H9 (cell line): ENCODE data around the gene DHRS7B. TPM values are rescaled to one million over a fixed set of nuclear protein-coding genes. Genes with fewer than 3 reads are reported as not detected.

Source experiments
- DNase-seq: peaks from one replicate; pipeline ENCODE4 v3.0.0-alpha.2; 2017
- H2AFZ ChIP-seq: one replicate; pipeline ENCODE4 v1.6.1; 2013; ENCODE audit warnings: mild to moderate bottlenecking, low read length, control low read depth, moderate library complexity
- H2AK5ac ChIP-seq: 2 replicates; pipeline ENCODE4 v1.6.1; 2013; ENCODE audit warnings: low read length, control low read depth, mixed read lengths; ENCODE audit not compliant: insufficient read length
- H2BK120ac ChIP-seq: one replicate; pipeline ENCODE4 v1.6.1; 2013; ENCODE audit warnings: low read depth, mild to moderate bottlenecking, low read length, control low read depth, inconsistent platforms; ENCODE audit not compliant: poor library complexity, severe bottlenecking
- H2BK12ac ChIP-seq: 2 replicates; pipeline ENCODE4 v1.6.1; 2013; ENCODE audit warnings: low read length, control low read depth, mixed read lengths, low read depth; ENCODE audit not compliant: insufficient read length
- H2BK15ac ChIP-seq: 2 replicates; pipeline ENCODE4 v1.6.1; 2013; ENCODE audit warnings: low read depth, low read length, control low read depth
- H2BK20ac ChIP-seq: one replicate; pipeline ENCODE4 v1.6.1; 2013; ENCODE audit warnings: low read depth, mild to moderate bottlenecking, low read length, control low read depth, inconsistent platforms; ENCODE audit not compliant: poor library complexity, severe bottlenecking
- H2BK5ac ChIP-seq: 2 replicates; pipeline ENCODE4 v1.6.1; 2013; ENCODE audit warnings: low read length, control low read depth, mixed read lengths; ENCODE audit not compliant: insufficient read length
- H3K14ac ChIP-seq: 2 replicates; pipeline ENCODE4 v1.6.1; 2013; ENCODE audit warnings: low read length, control low read depth; ENCODE audit not compliant: insufficient read depth
- H3K18ac ChIP-seq: 2 replicates; pipeline ENCODE4 v1.6.1; 2013; ENCODE audit warnings: low read depth, mild to moderate bottlenecking, mixed read lengths, low read length, control low read depth; ENCODE audit not compliant: insufficient read length
- H3K23ac ChIP-seq: 2 replicates; pipeline ENCODE4 v1.6.1; 2013; ENCODE audit warnings: low read length, control low read depth, mixed read lengths, low read depth; ENCODE audit not compliant: insufficient read length
- H3K23me2 ChIP-seq: 2 replicates; pipeline ENCODE4 v1.6.1; 2013; ENCODE audit warnings: low read depth, mild to moderate bottlenecking, mixed read lengths, low read length, control low read depth; ENCODE audit not compliant: insufficient read length, poor library complexity, severe bottlenecking
- H3K27ac ChIP-seq: 2 replicates; pipeline ENCODE4 v1.5.1; 2013; ENCODE audit warnings: low read length, control low read depth, mixed read lengths, low read depth; ENCODE audit not compliant: insufficient read length
- H3K27me3 ChIP-seq: 2 replicates; pipeline ENCODE4 v1.6.1; 2013; ENCODE audit warnings: low read length, control low read depth, inconsistent platforms; ENCODE audit not compliant: insufficient read depth
- H3K4ac ChIP-seq: 2 replicates; pipeline ENCODE4 v1.6.1; 2013; ENCODE audit warnings: low read depth, mild to moderate bottlenecking, control low read depth, inconsistent platforms, low read length, moderate library complexity
- H3K4me1 ChIP-seq: 2 replicates; pipeline ENCODE4 v1.6.1; 2013; ENCODE audit warnings: low read length, control low read depth, inconsistent platforms; ENCODE audit not compliant: insufficient read depth
- H3K4me2 ChIP-seq: 2 replicates; pipeline ENCODE4 v1.6.1; 2013; ENCODE audit warnings: low read length, control low read depth, mixed read lengths; ENCODE audit not compliant: insufficient read length, insufficient read depth
- H3K56ac ChIP-seq: 2 replicates; pipeline ENCODE4 v1.6.1; 2013; ENCODE audit warnings: low read depth, mild to moderate bottlenecking, mixed read lengths, low read length, control low read depth; ENCODE audit not compliant: insufficient read length
- H3K79me1 ChIP-seq: 2 replicates; pipeline ENCODE4 v1.6.1; 2013; ENCODE audit warnings: low read depth, mild to moderate bottlenecking, moderate library complexity, low read length, control low read depth, inconsistent platforms; ENCODE audit not compliant: insufficient read depth, poor library complexity, severe bottlenecking
- H3K79me2 ChIP-seq: 2 replicates; pipeline ENCODE4 v1.6.1; 2013; ENCODE audit warnings: low read length, control low read depth, inconsistent platforms; ENCODE audit not compliant: insufficient read depth
- H3K9ac ChIP-seq: 2 replicates; pipeline ENCODE4 v1.6.1; 2013; ENCODE audit warnings: low read length, control low read depth, mixed read lengths; ENCODE audit not compliant: insufficient read length; ENCODE audit errors: extremely low read depth
- H3K9me3 ChIP-seq: one replicate; pipeline ENCODE4 v1.6.1; 2013; ENCODE audit warnings: low read depth, low read length, inconsistent platforms; ENCODE audit not compliant: control insufficient read depth
- H3T11ph ChIP-seq: one replicate; pipeline ENCODE4 v1.6.1; 2013; ENCODE audit warnings: mild to moderate bottlenecking, low read length, control low read depth, inconsistent platforms
- H4K20me1 ChIP-seq: one replicate; pipeline ENCODE4 v1.6.1; 2013; ENCODE audit not compliant: control insufficient read depth, insufficient read length, insufficient read depth
- H4K5ac ChIP-seq: 2 replicates; pipeline ENCODE4 v1.6.1; 2013; ENCODE audit warnings: low read depth, mild to moderate bottlenecking, mixed read lengths, low read length, control low read depth; ENCODE audit not compliant: insufficient read length
- H4K8ac ChIP-seq: replicated peaks from 2 replicates; pipeline ENCODE4 v1.6.1; 2013; ENCODE audit warnings: low read length, control low read depth, mixed read lengths, low read depth; ENCODE audit not compliant: insufficient read length
- H4K91ac ChIP-seq: 2 replicates; pipeline ENCODE4 v1.6.1; 2013; ENCODE audit warnings: low read depth, mild to moderate bottlenecking, moderate library complexity, mixed read lengths, low read length, control low read depth; ENCODE audit not compliant: insufficient read length
- H3K27ac Mint-ChIP-seq, 3 experiments: 2 replicates in 2 of 3; 3 replicates in 1 of 3; pipeline ENCODE4 v1.8.0; 2020 to 2021; ENCODE audit warnings: mixed read lengths in 3 of 3, mild to moderate bottlenecking in 1 of 3, moderate library complexity in 1 of 3
- H3K27me3 Mint-ChIP-seq: 2 replicates; pipeline ENCODE4 v1.8.0; 2021; ENCODE audit warnings: low read depth, mild to moderate bottlenecking, moderate library complexity, mixed read lengths
- H3K36me3 Mint-ChIP-seq, 3 experiments: 2 replicates in 2 of 3; 3 replicates in 1 of 3; pipeline ENCODE4 v1.8.0; 2020 to 2021; ENCODE audit warnings: low read depth in 3 of 3, mixed read lengths in 3 of 3; ENCODE audit not compliant: insufficient read depth in 1 of 3
- H3K4me1 Mint-ChIP-seq, 2 experiments: 2 replicates each; pipeline ENCODE4 v1.8.0; 2020; ENCODE audit warnings: mixed read lengths in 2 of 2
- H3K4me3 Mint-ChIP-seq, 2 experiments: 2 replicates in 1 of 2; 3 replicates in 1 of 2; pipeline ENCODE4 v1.8.0; 2020 to 2021; ENCODE audit warnings: mild to moderate bottlenecking in 2 of 2, mixed read lengths in 2 of 2, moderate library complexity in 1 of 2
- H3K9me3 Mint-ChIP-seq, 2 experiments: 2 replicates in 1 of 2; 3 replicates in 1 of 2; pipeline ENCODE4 v1.8.0; 2020; ENCODE audit warnings: mild to moderate bottlenecking in 2 of 2, mixed read lengths in 2 of 2, moderate library complexity in 1 of 2
- WGBS: extraction: QIAGEN DNeasy Blood & Tissue Kit; methylation state at CpG from one replicate; pipeline ENCODE4 v1.1.7; 2013; ENCODE audit warnings: missing lambda C conversion rate, low lambda C conversion rate, mixed read lengths; ENCODE audit not compliant: insufficient read length; ENCODE audit errors: extremely low coverage; 5-methylcytosine and 5-hydroxymethylcytosine counted together
- total RNA-seq: library from RNA; stranded (reverse); gene quantifications from 2 replicates; pipeline ENCODE4 v1.2.1, GENCODE V29; 2021
- TF ChIP-seq, protein P1 (sequence below): fragments of 200-600 bp; sonication (generic); conservative IDR thresholded peaks from 3 replicates; pipeline ENCODE4 v1.8.0; 2021; ENCODE audit warnings: antibody characterized with exemption, mild to moderate bottlenecking

Gene DHRS7B
- total RNA-seq, 1 experiment from 2014 or later, result 20.3 TPM

DNA sequence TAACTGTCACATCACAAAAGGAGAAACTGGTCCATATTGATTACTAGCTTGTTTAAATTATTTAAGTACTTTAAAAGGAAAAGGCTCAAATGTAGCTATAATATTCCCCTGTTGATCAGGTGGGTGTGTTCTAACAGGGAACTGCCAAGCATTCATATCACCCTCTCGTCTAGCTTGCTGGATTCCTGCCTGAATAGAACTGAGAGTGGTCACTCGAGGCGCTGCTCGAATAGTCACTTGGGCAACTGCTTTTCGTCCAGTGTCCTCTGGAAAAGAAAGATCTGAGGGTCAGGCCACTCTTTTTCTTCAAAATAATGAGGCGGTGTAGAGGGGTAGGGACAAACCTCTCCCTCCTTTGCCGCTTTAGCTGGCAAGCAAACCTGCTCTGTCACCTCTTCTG, 47.6 kb upstream of the DHRS7B start:
- WGBS, result no CpG with 5 or more reads among the region's 7 CpGs
- TF ChIP-seq, protein P1, sequence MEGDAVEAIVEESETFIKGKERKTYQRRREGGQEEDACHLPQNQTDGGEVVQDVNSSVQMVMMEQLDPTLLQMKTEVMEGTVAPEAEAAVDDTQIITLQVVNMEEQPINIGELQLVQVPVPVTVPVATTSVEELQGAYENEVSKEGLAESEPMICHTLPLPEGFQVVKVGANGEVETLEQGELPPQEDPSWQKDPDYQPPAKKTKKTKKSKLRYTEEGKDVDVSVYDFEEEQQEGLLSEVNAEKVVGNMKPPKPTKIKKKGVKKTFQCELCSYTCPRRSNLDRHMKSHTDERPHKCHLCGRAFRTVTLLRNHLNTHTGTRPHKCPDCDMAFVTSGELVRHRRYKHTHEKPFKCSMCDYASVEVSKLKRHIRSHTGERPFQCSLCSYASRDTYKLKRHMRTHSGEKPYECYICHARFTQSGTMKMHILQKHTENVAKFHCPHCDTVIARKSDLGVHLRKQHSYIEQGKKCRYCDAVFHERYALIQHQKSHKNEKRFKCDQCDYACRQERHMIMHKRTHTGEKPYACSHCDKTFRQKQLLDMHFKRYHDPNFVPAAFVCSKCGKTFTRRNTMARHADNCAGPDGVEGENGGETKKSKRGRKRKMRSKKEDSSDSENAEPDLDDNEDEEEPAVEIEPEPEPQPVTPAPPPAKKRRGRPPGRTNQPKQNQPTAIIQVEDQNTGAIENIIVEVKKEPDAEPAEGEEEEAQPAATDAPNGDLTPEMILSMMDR, result no peak
- no peak overlapping the region for H3K23ac ChIP-seq

More for the DNA sequence above, 47.6 kb upstream of the DHRS7B start:
- Histone ChIP-seq H2AK5ac (no peak overlapping the region), H3K18ac (no peak overlapping the region), H3K27me3 (no peaks in the 10 kb centered on the region), H2BK120ac (no peak overlapping the region), H3K4ac (no peak overlapping the region), H2BK12ac (no peak overlapping the region), H4K20me1 (no peaks in the 10 kb centered on the region), H3K23me2 (no peaks in the 10 kb centered on the region), H3K4me1 (no peaks in the 10 kb centered on the region), H4K8ac (no peak overlapping the region), H3K56ac (no peak overlapping the region), H2AFZ (no peak overlapping the region), H4K91ac (no peak overlapping the region), H2BK5ac (no peak overlapping the region), H3K79me1 (no peaks in the 10 kb centered on the region), H3K27ac (no peak overlapping the region), H3K14ac (no peak overlapping the region), H4K5ac (no peak overlapping the region), H2BK15ac (no peak overlapping the region), H2BK20ac (no peak overlapping the region), H3K9ac (no peak overlapping the region), H3K79me2 (no peaks in the 10 kb centered on the region), H3K4me2 (no peak overlapping the region), H3T11ph (no peak overlapping the region), H3K9me3 (no peaks in the 10 kb centered on the region)
- peaks cover 0 to 12% (median 2%) of the 10 kb centered on the region in 3 experiments; a peak in 4 of 7 replicates for H3K36me3 Mint-ChIP-seq
- H3K27me3 Mint-ChIP-seq, result peaks cover 2% of the 10 kb centered on the region; the same call in 1 of the 2 replicates
- peaks cover 16 to 18% of the 10 kb centered on the region in 2 experiments; a peak in 4 of 5 replicates for H3K9me3 Mint-ChIP-seq
- no peak for DNase-seq
- peaks cover 19 to 28% of the 10 kb centered on the region in 2 experiments for H3K4me1 Mint-ChIP-seq
- no peak overlapping the region for H3K4me3 Mint-ChIP-seq
- no peak overlapping the region for H3K27ac Mint-ChIP-seq
